Measurements from ENCODE around the gene JAZF1. TPM values are rescaled to one million over a fixed set of nuclear protein-coding genes. Genes with fewer than 3 reads are reported as not detected.

The JAZF1 gene
- total RNA-seq, 1 experiment from 2014 or later = 9.1 TPM

DNA sequence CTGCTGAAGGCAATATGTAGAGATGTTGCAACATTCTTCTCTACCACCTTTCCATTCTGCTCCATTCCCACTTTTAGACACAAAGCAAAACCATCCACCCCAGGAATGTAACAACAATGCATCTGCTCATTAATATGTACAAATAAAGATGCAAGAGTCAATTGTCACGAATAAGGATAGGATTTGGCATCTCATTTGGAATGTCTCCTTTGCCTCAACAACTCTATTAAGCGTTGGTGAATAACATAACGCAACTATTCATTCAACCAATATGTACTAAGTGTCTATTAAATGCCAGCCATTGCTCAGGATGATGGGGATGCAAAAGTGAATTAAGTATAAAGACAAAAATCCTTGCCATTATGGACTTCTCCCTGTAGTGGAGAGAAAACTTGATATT is 152.1 kb downstream of the JAZF1 start:
- Histone ChIP-seq H4K5ac (ENCODE audit: insufficient read length, low read depth, low read length) (no peak overlapping the region), H2BK15ac (ENCODE audit: low read depth, low read length) (no peak overlapping the region), H3K23ac (ENCODE audit: insufficient read length, low read depth, low read length) (no peak overlapping the region), H2BK20ac (ENCODE audit: low read depth, low read length, poor library complexity, severe bottlenecking) (no peak overlapping the region), H2AFZ (ENCODE audit: low read length) (no peak overlapping the region), H2BK120ac (ENCODE audit: low read depth, low read length, poor library complexity, severe bottlenecking) (no peak overlapping the region), H4K20me1 (ENCODE audit: control insufficient read depth, insufficient read depth, insufficient read length) (no peaks in the 10 kb centered on the region), H3K56ac (ENCODE audit: insufficient read length, low read depth, low read length) (no peak overlapping the region), H3T11ph (ENCODE audit: low read length) (no peak overlapping the region), H3K23me2 (ENCODE audit: insufficient read length, low read depth, low read length, poor library complexity, severe bottlenecking) (no peaks in the 10 kb centered on the region), H3K27ac (ENCODE audit: insufficient read length, low read depth, low read length) (no peak overlapping the region), H3K9me3 (ENCODE audit: control insufficient read depth, low read depth, low read length) (no peaks in the 10 kb centered on the region), H3K79me1 (ENCODE audit: insufficient read depth, low read depth, low read length, poor library complexity, severe bottlenecking) (no peaks in the 10 kb centered on the region), H3K27me3 (ENCODE audit: insufficient read depth, low read length) (no peaks in the 10 kb centered on the region), H3K9ac (ENCODE audit: extremely low read depth, insufficient read length, low read length) (no peak overlapping the region), H3K14ac (ENCODE audit: insufficient read depth, low read length) (no peak overlapping the region), H2BK5ac (ENCODE audit: insufficient read length, low read length) (no peak overlapping the region), H3K79me2 (ENCODE audit: insufficient read depth, low read length) (no peaks in the 10 kb centered on the region), H3K18ac (ENCODE audit: insufficient read length, low read depth, low read length) (no peak overlapping the region), H3K4me1 (ENCODE audit: insufficient read depth, low read length) (no peaks in the 10 kb centered on the region), H2BK12ac (ENCODE audit: insufficient read length, low read depth, low read length) (no peak overlapping the region), H4K8ac (replicated peaks; ENCODE audit: insufficient read length, low read depth, low read length) (no peak overlapping the region), H3K4ac (ENCODE audit: low read depth, low read length) (no peak overlapping the region), H3K4me2 (ENCODE audit: insufficient read depth, insufficient read length, low read length) (no peak overlapping the region), H2AK5ac (ENCODE audit: insufficient read length, low read length) (no peak overlapping the region), H4K91ac (ENCODE audit: insufficient read length, low read depth, low read length) (no peak overlapping the region)
- H3K4me3 Mint-ChIP-seq = no peak overlapping the region
- no CpG with 5 or more reads among the region's 3 CpGs for WGBS (ENCODE audit: extremely low coverage, insufficient read length, low lambda C conversion rate)
- no peaks in the 10 kb centered on the region for H3K9me3 Mint-ChIP-seq
- H3K36me3 Mint-ChIP-seq (ENCODE audit: insufficient read depth in 1 of 3, low read depth in 3 of 3) = no peaks in the 10 kb centered on the region
- H3K27me3 Mint-ChIP-seq (ENCODE audit: low read depth) = peaks cover 4% of the 10 kb centered on the region; the same call in 1 of the 2 replicates
- H3K27ac Mint-ChIP-seq = no peak overlapping the region
- no peak for DNase-seq
- TF ChIP-seq, protein P1, sequence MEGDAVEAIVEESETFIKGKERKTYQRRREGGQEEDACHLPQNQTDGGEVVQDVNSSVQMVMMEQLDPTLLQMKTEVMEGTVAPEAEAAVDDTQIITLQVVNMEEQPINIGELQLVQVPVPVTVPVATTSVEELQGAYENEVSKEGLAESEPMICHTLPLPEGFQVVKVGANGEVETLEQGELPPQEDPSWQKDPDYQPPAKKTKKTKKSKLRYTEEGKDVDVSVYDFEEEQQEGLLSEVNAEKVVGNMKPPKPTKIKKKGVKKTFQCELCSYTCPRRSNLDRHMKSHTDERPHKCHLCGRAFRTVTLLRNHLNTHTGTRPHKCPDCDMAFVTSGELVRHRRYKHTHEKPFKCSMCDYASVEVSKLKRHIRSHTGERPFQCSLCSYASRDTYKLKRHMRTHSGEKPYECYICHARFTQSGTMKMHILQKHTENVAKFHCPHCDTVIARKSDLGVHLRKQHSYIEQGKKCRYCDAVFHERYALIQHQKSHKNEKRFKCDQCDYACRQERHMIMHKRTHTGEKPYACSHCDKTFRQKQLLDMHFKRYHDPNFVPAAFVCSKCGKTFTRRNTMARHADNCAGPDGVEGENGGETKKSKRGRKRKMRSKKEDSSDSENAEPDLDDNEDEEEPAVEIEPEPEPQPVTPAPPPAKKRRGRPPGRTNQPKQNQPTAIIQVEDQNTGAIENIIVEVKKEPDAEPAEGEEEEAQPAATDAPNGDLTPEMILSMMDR (conservative IDR thresholded peaks at IDR 0.05) = no peak
- peaks cover 8 to 18% of the 10 kb centered on the region in 2 experiments for H3K4me1 Mint-ChIP-seq
